ENCODE measurements around the gene CFAP46. TPM values are rescaled to one million over a fixed set of nuclear protein-coding genes. Genes with fewer than 3 reads are reported as not detected.
A peak's percentile ranks its signal among the peaks of the same experiment; 100 is the strongest.
"Not testable (repeated sequence)": the region's sequence is repeated elsewhere in the genome, so short reads cannot be mapped to it uniquely, and the experiment has no call there.

Gene CFAP46
- total RNA-seq, 2 experiments from 2014 or later, result not detected

DNA sequence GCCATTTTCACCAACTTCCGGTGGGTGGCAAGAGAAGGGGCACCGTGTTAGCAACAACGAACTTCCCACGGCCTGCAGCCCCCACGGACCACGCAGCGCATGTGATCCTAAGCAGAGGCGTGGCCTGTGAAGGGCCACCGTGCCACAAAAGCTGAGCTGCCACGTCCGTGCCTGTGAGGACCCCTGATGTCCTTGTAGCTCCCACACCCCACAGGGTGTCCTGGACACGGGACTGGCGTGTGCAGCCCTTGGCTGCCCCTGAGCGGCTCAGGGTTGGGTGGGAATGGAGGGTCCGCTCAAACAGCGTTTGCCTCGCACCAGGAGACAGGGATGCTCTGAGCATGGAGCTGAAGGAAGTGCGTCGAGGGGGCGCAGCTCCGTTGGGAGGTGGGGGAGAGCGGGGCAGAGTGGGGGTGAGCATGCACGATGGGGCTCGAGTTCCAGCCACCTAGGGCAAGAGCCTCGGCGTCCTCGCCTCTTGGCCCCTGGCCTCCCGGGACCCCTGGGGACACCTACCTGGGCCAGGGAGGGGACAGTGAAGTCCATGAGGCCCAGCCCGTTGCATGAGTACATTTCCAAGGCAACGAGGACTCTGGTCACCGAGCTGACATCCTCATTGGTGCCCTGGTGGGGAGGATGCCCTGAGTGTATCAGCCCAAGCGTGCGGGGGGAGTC lies 33.6 kb downstream of the CFAP46 start:
- DNase-seq, result no peak
- POLR2A ChIA-PET, result no interaction called here
- Mint-ChIP-seq H3K9me3 (ENCODE audit: insufficient read depth) (no peaks in the 10 kb centered on the region), H3K27ac (no peak overlapping the region), H3K36me3 (ENCODE audit: low read depth) (no peaks in the 10 kb centered on the region), H3K4me3 (no peak overlapping the region), H3K4me1 (ENCODE audit: low read depth) (peaks cover 10% of the 10 kb centered on the region), H3K27me3 (ENCODE audit: low read depth) (no peaks in the 10 kb centered on the region)
- no peak for ATAC-seq
- CTCF ChIA-PET, result no interaction called here

DNA sequence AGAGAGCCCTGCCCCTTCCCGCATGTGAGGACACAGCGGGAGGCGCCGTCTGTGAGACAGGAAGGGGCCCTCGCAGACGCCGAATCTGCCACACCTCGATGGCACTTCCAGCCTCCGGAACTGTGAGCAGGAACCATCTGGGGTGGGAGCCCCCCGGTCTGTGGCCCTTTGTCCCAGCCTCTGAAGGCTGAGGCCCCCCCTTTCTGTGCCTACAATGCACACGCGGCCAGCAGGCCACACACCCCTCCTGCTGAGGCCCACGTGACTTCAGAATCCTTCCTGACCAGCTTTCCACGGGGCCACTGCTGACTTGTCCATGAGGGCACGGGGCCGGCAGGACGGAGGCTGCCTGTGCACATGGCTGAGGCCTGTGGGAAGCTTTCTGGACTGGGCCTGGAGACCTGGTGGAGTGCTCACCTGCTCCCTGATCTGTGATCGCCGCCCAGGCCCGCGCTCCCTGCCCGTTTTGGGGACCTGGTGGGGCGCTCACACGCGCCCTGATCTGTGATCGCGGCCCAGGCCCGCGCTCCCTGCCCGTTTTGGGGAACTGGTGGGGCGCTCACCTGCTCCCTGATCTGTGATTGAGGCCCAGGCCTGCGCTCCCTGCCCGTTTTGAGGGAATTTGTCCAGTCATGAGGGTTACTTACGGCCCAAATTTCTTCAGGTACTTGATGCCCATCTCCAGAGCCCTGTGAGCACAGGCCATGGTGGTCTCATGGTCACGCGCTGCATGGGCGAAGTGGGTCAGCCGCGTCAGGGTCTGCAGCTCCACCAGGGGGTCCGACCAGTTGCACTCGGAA lies 34.3 kb downstream of the CFAP46 start:
- peaks cover 10% of the 10 kb centered on the region for H3K4me1 Mint-ChIP-seq (ENCODE audit: low read depth)
- POLR2A ChIA-PET, result no interaction called here

DNA sequence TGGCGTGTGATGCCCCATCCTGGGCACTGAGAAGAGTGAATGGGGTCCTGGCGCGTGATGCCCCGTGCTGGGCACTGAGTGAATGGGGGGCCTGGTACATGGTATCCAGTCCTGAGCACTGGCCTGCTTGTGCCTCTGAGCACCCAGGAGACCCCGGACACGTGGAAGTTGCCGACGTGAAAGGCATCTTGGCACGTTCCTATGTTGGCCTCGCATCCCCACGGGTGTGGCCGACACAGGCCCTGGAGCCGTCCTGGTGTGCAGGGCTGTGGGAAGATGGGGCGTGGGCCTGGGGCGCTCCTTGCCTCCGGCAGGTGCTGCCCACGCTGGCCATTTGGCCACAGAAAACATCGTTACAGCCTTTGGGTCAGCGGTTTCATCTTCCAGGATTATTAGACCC lies 35.5 kb downstream of the CFAP46 start:
- ATAC-seq (no peak), DNase-seq (no peak)
- no peak overlapping the region for H3K27ac Mint-ChIP-seq
- peaks cover 10% of the 10 kb centered on the region for H3K4me1 Mint-ChIP-seq (ENCODE audit: low read depth)
- no peak overlapping the region for H3K4me3 Mint-ChIP-seq
- no peaks in the 10 kb centered on the region for H3K36me3 Mint-ChIP-seq (ENCODE audit: low read depth)
- H3K9me3 Mint-ChIP-seq (ENCODE audit: insufficient read depth), result no peaks in the 10 kb centered on the region
- H3K27me3 Mint-ChIP-seq (ENCODE audit: low read depth), result no peaks in the 10 kb centered on the region
- ChIA-PET POLR2A (no interaction called here), CTCF (no interaction called here)

More for the DNA sequence above, 34.3 kb downstream of the CFAP46 start:
- no peak for DNase-seq
- no peak for ATAC-seq
- no peaks in the 10 kb centered on the region for H3K27me3 Mint-ChIP-seq (ENCODE audit: low read depth)
- H3K9me3 Mint-ChIP-seq (ENCODE audit: insufficient read depth), result no peaks in the 10 kb centered on the region
- no peak overlapping the region for H3K27ac Mint-ChIP-seq
- H3K4me3 Mint-ChIP-seq, result no peak overlapping the region
- no peaks in the 10 kb centered on the region for H3K36me3 Mint-ChIP-seq (ENCODE audit: low read depth)
- CTCF ChIA-PET, result no interaction called here

DNA sequence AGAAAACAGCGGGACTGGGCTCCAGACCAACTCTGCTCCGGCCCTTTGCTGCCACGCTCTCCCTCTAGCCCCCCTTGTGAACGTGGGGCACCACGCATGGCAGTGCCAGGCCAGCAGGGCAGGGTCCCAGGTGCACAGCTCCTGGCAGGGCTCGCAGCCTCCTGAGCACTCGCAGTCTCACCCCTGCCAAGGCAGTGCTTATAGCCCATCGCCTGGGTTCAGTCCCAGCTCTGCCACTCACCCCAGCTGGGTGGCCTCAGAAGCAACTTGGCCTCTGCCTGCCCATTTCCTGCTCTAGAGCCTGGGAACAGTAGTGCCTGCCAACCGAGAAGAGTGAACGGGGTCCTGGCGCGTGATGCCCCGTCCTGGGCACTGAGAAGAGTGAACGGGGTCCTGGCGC lies 36.3 kb downstream of the CFAP46 start:
- Mint-ChIP-seq H3K36me3 (ENCODE audit: low read depth) (no peaks in the 10 kb centered on the region), H3K9me3 (ENCODE audit: insufficient read depth) (no peaks in the 10 kb centered on the region), H3K27me3 (ENCODE audit: low read depth) (no peaks in the 10 kb centered on the region), H3K27ac (no peak overlapping the region), H3K4me1 (ENCODE audit: low read depth) (peaks cover 10% of the 10 kb centered on the region), H3K4me3 (no peak overlapping the region)
- CTCF ChIA-PET, result no interaction called here
- ATAC-seq (no peak), DNase-seq (no peak)
- POLR2A ChIA-PET, result no interaction called here

DNA sequence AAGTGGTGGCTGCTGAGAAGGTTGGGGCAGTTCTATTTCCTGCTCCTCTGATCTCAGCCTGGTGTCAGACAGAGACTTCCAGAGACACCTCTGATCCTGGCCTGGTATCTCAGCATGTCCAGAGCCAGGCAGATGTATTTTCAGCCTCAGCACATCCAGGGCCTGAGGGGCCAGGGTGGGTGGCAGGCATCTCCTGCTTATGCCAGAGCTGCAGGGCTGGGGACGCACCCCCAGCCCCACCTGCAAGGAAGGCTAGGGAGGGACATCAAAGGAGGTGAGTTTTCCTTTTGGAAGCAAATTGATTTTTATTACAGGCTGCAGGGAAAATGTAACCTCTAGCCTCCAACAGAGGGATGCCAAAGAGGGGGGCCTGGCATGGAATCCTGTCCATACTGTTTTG lies 36.7 kb downstream of the CFAP46 start:
- ChIA-PET CTCF (no interaction called here), POLR2A (no interaction called here)
- Mint-ChIP-seq H3K27ac (no peak overlapping the region), H3K36me3 (ENCODE audit: low read depth) (no peaks in the 10 kb centered on the region), H3K27me3 (ENCODE audit: low read depth) (no peaks in the 10 kb centered on the region), H3K9me3 (ENCODE audit: insufficient read depth) (no peaks in the 10 kb centered on the region), H3K4me3 (no peak overlapping the region), H3K4me1 (ENCODE audit: low read depth) (peaks cover 10% of the 10 kb centered on the region)
- ATAC-seq, result no peak
- no peak for DNase-seq

DNA sequence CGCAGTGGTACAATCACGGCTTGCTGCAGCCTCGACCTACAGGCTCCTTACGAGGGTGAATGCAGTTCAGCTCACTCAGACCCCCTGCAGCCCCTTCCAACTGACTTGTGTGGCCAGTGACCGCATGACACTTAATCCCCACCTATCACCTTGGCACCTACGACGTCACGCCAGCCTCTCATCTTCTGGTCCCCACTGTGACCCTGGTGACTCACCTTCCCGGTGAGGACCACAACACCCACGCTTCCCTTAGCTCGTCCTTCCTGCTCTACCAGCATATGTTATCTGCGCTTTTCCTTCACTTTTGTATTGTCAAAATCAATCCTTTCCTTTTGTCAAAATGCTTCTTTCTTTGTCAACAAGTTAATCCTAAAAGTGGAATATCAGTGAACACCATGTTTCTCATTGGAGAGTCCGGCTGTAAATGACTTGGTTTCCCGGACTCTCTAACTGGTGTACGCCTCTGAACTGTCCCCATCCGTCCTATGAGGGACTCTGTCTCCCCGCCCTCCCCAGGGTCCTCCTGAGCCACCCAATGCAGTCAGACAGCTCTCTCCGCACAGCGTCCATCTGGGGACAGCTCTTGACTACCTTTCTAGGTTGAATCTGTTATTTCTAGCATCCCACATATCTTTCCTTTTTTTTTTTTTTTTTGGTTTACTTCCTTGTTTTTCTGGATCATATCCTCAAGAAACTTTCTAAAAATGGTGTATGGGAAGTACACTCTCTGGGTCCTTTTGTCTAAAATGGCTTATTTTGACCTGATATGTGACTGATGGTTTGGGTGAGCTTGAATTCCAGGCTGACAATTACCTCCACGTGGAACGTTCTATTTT lies 37.3 kb downstream of the CFAP46 start:
- Mint-ChIP-seq H3K4me3 (no peak overlapping the region), H3K36me3 (ENCODE audit: low read depth) (no peaks in the 10 kb centered on the region), H3K9me3 (ENCODE audit: insufficient read depth) (no peaks in the 10 kb centered on the region), H3K27ac (no peak overlapping the region), H3K4me1 (ENCODE audit: low read depth) (peaks cover 10% of the 10 kb centered on the region), H3K27me3 (ENCODE audit: low read depth) (no peaks in the 10 kb centered on the region)
- no peak for ATAC-seq
- DNase-seq, result no peak
- POLR2A ChIA-PET, result no interaction called here
- CTCF ChIA-PET, result interaction anchor here (0.6 to 1.1 kb wide), 2 partner anchors 218 to 688 kb away, joined by 3 read pairs; no protein-coding TSS in a partner anchor

DNA sequence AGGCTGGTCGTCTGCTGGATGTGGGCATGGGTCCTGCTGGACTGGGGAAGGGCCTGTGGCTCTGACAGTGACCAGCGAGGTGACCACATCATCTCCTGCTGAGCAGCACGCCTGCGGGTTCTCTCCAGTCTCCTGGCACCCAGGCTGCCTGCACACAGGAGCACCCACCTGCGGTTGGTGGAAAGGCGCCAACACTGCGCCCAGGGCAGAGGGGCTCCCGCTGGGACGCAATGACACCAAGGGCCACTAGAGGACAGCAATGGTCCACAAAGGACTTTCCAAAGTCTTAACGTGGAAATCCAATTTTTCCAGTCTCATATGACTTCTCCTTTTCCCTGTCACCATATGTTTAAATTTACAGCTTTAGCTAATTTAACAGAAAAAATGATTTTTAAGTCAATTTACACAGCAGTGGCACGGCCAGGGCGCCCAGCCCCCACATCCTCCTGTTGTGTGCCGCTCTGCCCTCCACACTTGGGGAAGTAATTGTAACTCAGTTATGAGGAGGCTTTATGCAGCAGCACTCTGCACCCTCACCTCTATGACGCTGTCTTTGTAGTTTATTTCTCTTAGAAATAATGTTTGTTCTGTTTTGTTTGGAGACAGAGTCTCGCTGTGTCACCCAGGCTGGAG lies 38.1 kb downstream of the CFAP46 start:
- DNase-seq (peak; percentile 41), ATAC-seq (peak; percentile 57)
- Mint-ChIP-seq H3K4me1 (ENCODE audit: low read depth) (peaks cover 10% of the 10 kb centered on the region), H3K36me3 (ENCODE audit: low read depth) (no peaks in the 10 kb centered on the region), H3K4me3 (no peak overlapping the region), H3K27ac (no peak overlapping the region), H3K27me3 (ENCODE audit: low read depth) (no peaks in the 10 kb centered on the region), H3K9me3 (ENCODE audit: insufficient read depth) (no peaks in the 10 kb centered on the region)
- POLR2A ChIA-PET, result no interaction called here
- CTCF ChIA-PET, result interaction anchor here (1.1 kb wide), 2 partner anchors 58 to 218 kb away, joined by 3 read pairs; no protein-coding TSS in a partner anchor

DNA sequence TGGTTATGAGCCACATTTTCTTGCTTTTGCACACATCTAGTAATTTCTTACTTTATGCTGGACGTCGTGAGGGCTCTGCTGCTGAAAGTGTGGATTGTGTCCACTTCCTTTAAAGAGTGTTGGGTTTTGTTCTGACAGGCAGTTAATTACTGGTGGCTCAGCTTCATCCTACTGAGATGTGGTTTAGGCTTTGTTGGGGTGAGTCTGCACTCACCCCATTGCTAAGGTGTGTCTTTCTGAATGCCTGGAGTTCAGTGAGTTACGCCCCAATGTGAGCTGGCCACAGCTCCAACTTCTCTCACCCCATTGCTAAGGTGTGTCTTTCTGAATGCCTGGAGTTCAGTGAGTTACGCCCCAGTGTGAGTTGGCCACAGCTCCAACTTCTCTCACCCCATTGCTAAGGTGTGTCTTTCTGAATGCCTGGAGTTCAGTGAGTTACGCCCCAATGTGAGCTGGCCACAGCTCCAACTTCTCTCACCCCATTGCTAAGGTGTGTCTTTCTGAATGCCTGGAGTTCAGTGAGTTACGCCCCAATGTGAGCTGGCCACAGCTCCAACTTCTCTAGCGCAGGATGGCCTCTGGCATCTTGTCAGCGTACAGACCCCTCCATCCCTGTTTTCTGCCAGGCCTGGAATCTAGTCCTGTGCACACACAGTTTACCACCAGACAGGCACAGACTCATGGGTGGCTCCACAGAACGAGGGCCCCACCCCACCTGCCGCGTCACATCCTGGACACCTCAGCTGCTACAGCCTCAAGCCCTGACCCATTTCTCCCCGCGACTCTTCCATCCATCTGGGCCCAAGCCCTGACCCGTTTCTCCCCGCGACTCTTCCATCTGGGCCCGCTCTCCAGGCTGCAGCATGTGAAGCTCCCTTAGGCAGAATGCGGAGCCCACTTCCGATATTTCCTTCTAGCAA lies 39.5 kb downstream of the CFAP46 start:
- DNase-seq, H3K4me3 Mint-ChIP-seq: not testable (repeated sequence)

DNA sequence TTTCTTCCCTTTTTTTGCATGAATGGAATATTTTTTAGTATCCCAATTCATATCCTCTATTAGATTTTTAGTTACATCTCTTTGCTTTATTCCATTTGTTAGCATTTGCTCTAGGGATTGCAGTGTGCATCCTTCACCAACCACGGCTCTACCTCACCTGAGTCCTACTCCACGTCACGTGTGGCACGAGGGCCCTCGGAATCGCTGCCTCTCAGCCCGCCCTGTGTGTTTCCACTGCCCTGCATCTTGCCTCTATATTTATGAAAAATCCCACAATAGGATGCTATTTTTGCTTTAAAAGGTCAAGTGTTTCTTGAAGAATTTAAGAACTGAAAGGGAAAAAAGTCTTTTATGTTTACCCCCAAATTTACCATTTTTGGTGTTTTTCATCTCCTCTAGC lies 41.0 kb downstream of the CFAP46 start:
- no peak overlapping the region for H3K27ac Mint-ChIP-seq
- ATAC-seq, result no peak
- no peaks in the 10 kb centered on the region for H3K36me3 Mint-ChIP-seq (ENCODE audit: low read depth)
- ChIA-PET CTCF (no interaction called here), POLR2A (no interaction called here)
- no peaks in the 10 kb centered on the region for H3K9me3 Mint-ChIP-seq (ENCODE audit: insufficient read depth)
- peaks cover 3% of the 10 kb centered on the region for H3K27me3 Mint-ChIP-seq (ENCODE audit: low read depth)
- H3K4me3 Mint-ChIP-seq, result no peak overlapping the region
- DNase-seq, result no peak
- peaks cover 10% of the 10 kb centered on the region for H3K4me1 Mint-ChIP-seq (ENCODE audit: low read depth)

More for the DNA sequence above, 39.5 kb downstream of the CFAP46 start:
- peaks cover 10% of the 10 kb centered on the region for H3K4me1 Mint-ChIP-seq (ENCODE audit: low read depth)
- ATAC-seq; H3K27me3 Mint-ChIP-seq (ENCODE audit: low read depth); POLR2A ChIA-PET; H3K36me3 Mint-ChIP-seq (ENCODE audit: low read depth); H3K9me3 Mint-ChIP-seq (ENCODE audit: insufficient read depth); H3K27ac Mint-ChIP-seq: not testable (repeated sequence)
- CTCF ChIA-PET, result interaction anchor here (1.1 to 1.2 kb wide), 2 partner anchors 59 to 221 kb away, joined by 3 read pairs; no protein-coding TSS in a partner anchor

DNA sequence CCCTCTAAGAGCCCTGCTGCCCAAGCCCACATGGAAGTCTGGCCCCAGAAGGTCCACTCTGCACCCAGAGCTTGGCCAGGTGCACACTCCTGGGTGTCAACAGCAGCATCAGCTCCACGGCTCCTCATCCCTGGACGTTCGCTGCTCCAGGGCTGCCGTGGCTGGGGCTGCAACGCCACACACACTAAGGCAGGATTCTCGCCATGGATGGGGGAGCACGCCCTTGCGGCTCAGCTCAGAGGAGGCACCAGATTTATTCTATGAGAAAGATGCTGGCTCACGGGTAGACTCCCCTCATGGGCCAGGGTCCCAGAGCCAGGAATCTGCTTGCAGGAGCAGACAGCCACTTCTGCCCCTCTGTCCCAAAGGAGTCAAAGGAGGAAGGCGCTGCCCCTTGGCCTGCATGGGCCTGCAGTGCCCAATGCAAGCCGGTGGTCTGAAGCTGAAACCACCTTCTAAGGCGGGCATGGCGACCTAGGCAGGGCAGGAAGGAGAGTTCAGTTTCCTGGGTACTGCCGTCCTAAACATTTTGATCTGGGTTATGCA lies 42.1 kb downstream of the CFAP46 start:
- ATAC-seq (no peak), DNase-seq (no peak)
- no peaks in the 10 kb centered on the region for H3K36me3 Mint-ChIP-seq (ENCODE audit: low read depth)
- no peak overlapping the region for H3K27ac Mint-ChIP-seq
- ChIA-PET POLR2A (no interaction called here), CTCF (no interaction called here)
- peaks cover 4% of the 10 kb centered on the region for H3K27me3 Mint-ChIP-seq (ENCODE audit: low read depth)
- peaks cover 8% of the 10 kb centered on the region for H3K4me1 Mint-ChIP-seq (ENCODE audit: low read depth)
- H3K4me3 Mint-ChIP-seq, result no peak overlapping the region
- no peaks in the 10 kb centered on the region for H3K9me3 Mint-ChIP-seq (ENCODE audit: insufficient read depth)

DNA sequence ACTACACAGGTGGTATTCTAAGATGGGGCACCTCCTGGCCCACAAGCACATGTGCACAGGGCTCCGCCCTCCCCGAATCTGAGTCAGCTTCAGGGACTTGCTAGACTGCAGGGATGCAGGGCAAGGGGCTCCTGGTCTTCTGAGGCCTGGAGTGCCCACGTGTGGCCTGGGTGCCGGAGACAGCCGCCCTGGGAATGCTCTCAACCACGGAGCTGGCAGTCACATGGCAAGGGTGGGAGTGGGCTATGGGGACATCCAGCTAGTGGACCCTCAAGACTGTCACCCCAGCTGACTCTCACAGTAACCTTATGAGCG lies 42.7 kb downstream of the CFAP46 start:
- CTCF ChIA-PET, result no interaction called here
- Mint-ChIP-seq H3K4me1 (ENCODE audit: low read depth) (peaks cover 2% of the 10 kb centered on the region), H3K9me3 (ENCODE audit: insufficient read depth) (no peaks in the 10 kb centered on the region), H3K4me3 (no peak overlapping the region), H3K27ac (no peak overlapping the region), H3K27me3 (ENCODE audit: low read depth) (peaks cover 10% of the 10 kb centered on the region), H3K36me3 (ENCODE audit: low read depth) (no peaks in the 10 kb centered on the region)
- DNase-seq, result no peak
- no peak for ATAC-seq
- POLR2A ChIA-PET, result no interaction called here
